ENCODE results near the gene MAP7D2. TPM values are rescaled to one million over a fixed set of nuclear protein-coding genes. Genes with fewer than 3 reads are reported as not detected.

Gene MAP7D2
- total RNA-seq, 4 donors from 2014 or later, result 0.19 to 0.38 TPM; not detected in 2

- DNase-seq (ENCODE audit: low spot score) (no peak), ATAC-seq (ENCODE audit: low FRiP score) (no peak)
Observed at GRCh38 chrX:20019672-20020365, 96.9 kb downstream of the MAP7D2 start.

GRCh38 chrX:20016616-20016945 is 100.1 kb downstream of the MAP7D2 start:
- DNase-seq (ENCODE audit: low spot score) (no peak), ATAC-seq (ENCODE audit: low FRiP score) (no peak)
- no peak for TF ChIP-seq CTCF (IDR thresholded peaks at IDR 0.05)

More at GRCh38 chrX:20019672-20020365, 96.9 kb downstream of the MAP7D2 start:
- TF ChIP-seq CTCF (IDR thresholded peaks at IDR 0.05), result no peak

- no peak for TF ChIP-seq CTCF (IDR thresholded peaks at IDR 0.05)
- DNase-seq (ENCODE audit: low spot score), result no peak
- no peak for ATAC-seq (ENCODE audit: low FRiP score)
Observed at GRCh38 chrX:20015945-20016615, 100.6 kb downstream of the MAP7D2 start.

GRCh38 chrX:20015422-20015821 is 101.3 kb downstream of the MAP7D2 start:
- DNase-seq (ENCODE audit: low spot score) (no peak), ATAC-seq (ENCODE audit: low FRiP score) (no peak)
- TF ChIP-seq CTCF (IDR thresholded peaks at IDR 0.05), result no peak

- TF ChIP-seq CTCF (IDR thresholded peaks at IDR 0.05), result no peak
- ATAC-seq (ENCODE audit: low FRiP score) (no peak), DNase-seq (ENCODE audit: low spot score) (no peak)
Observed at GRCh38 chrX:20011608-20012007, 105.1 kb downstream of the MAP7D2 start.

GRCh38 chrX:20007962-20008622 is 108.6 kb downstream of the MAP7D2 start:
- no peak for DNase-seq (ENCODE audit: low spot score)
- TF ChIP-seq CTCF (IDR thresholded peaks at IDR 0.05), result no peak
- no peak for ATAC-seq (ENCODE audit: low FRiP score)

All from omental fat pad (tissue), 4 donors.